GM12878 (cell line): ENCODE results near the gene PATZ1. TPM values are rescaled to one million over a fixed set of nuclear protein-coding genes. Genes with fewer than 3 reads are reported as not detected.

Experiments used
- ATAC-seq: fragments of 200-7000 bp; cut with Tn5 transposase; 3 replicates; pipeline ENCODE4 v1.9.1; 2020; ENCODE audit warnings: mild to moderate bottlenecking, moderate library complexity
- BruUV-seq: library from RNA; stranded (reverse); fragments of 400-500 nt; replicated peaks from 2 replicates; lab custom pipeline; 2021; lab: Mats Ljungman, UMichigan
- CTCF ChIA-PET: fragments of 300-600 bp; sonication (Branson Sonifier 250); formaldehyde crosslinking; extraction: SDS; loops from one replicate; lab custom pipeline; 2021; ENCODE audit warnings: inconsistent platforms; lab: Yijun Ruan, JAX
- POLR2A ChIA-PET: fragments of 350-600 bp; formaldehyde crosslinking; extraction: SDS; loops from one replicate; lab custom pipeline; 2021; ENCODE audit warnings: inconsistent platforms; lab: Charles Lee
- RAD21 ChIA-PET: fragments of 300-600 bp; sonication (Branson Sonifier 250); formaldehyde crosslinking; loops from one replicate; lab custom pipeline; 2023; ENCODE audit warnings: antibody characterized with exemption; ENCODE audit not compliant: unreplicated experiment; lab: Charles Lee
- SMC1A ChIA-PET: fragments of 300-600 bp; sonication (Branson Sonifier 250); formaldehyde crosslinking; loops from one replicate; lab custom pipeline; 2023; ENCODE audit not compliant: unreplicated experiment, uncharacterized antibody; lab: Charles Lee
- DNase-seq: peaks from one replicate; pipeline ENCODE4 v3.0.0-alpha.2; 2011; ENCODE audit warnings: low read depth, low spot score
- FAIRE-seq: peaks from 3 replicates; lab custom pipeline; 2011; peaks lifted over from hg19 to GRCh38; lab: Jason Lieb, UNC
- H2AFZ ChIP-seq: 2 replicates; pipeline ENCODE4 v1.6.0; 2011; ENCODE audit warnings: low read depth, low read length, control low read depth; ENCODE audit not compliant: control insufficient read depth
- H3K27ac ChIP-seq: 2 replicates; pipeline ENCODE4 v1.5.1; 2011; ENCODE audit warnings: control low read depth; ENCODE audit not compliant: control insufficient read depth, insufficient read depth
- H3K27me3 ChIP-seq, 2 experiments: replicated peaks in 1 of 2; 2 replicates each; pipeline versions ENCODE4 v1.6.0 to v1.6.1; 2011; ENCODE audit warnings: low read length in 1 of 2; ENCODE audit not compliant: control insufficient read depth in 2 of 2, insufficient read depth in 2 of 2
- H3K36me3 ChIP-seq, 2 experiments: 2 replicates each; pipeline ENCODE4 v1.5.1; 2011; ENCODE audit warnings: low read length in 1 of 2; ENCODE audit not compliant: control insufficient read depth in 2 of 2, insufficient read depth in 2 of 2
- H3K4me1 ChIP-seq: 2 replicates; pipeline ENCODE4 v1.6.1; 2011; ENCODE audit warnings: mild to moderate bottlenecking, low read length, moderate library complexity, mixed read lengths; ENCODE audit not compliant: control insufficient read depth, insufficient read depth
- H3K4me2 ChIP-seq: 2 replicates; pipeline ENCODE4 v1.6.0; 2011; ENCODE audit warnings: control low read depth; ENCODE audit not compliant: control insufficient read depth, insufficient read depth
- H3K4me3 ChIP-seq: fragments of 200-600 bp; sonication (generic); 2 replicates; pipeline ENCODE4 v1.5.1; 2016
- H3K79me2 ChIP-seq: 2 replicates; pipeline ENCODE4 v1.6.0; 2011; ENCODE audit warnings: low read length; ENCODE audit not compliant: control insufficient read depth, insufficient read depth
- H3K9ac ChIP-seq: 2 replicates; pipeline ENCODE4 v1.8.0; 2011; ENCODE audit warnings: low read length, control low read depth, mixed read lengths; ENCODE audit not compliant: control insufficient read depth, insufficient read depth
- H3K9me3 ChIP-seq: replicated peaks from 3 replicates; pipeline ENCODE4 v1.5.1; 2011; ENCODE audit warnings: mild to moderate bottlenecking, low read length; ENCODE audit not compliant: control insufficient read depth, insufficient read depth
- H4K20me1 ChIP-seq: 2 replicates; pipeline ENCODE4 v1.6.0; 2011; ENCODE audit not compliant: control insufficient read depth, insufficient read depth
- HDAC6 ChIP-seq: fragments of 200-600 bp; sonication (generic); IDR thresholded peaks from one replicate; pipeline ENCODE4 v1.8.0; 2017; ENCODE audit warnings: antibody characterized with exemption; ENCODE audit not compliant: unreplicated experiment
- NR2C1 ChIP-seq: fragments of 450-650 bp; IDR thresholded peaks from 2 replicates; pipeline ENCODE4 v1.6.1; 2017; ENCODE audit warnings: antibody characterized with exemption, mild to moderate bottlenecking, moderate library complexity
- SPI1 ChIP-seq: IDR thresholded peaks from 2 replicates; pipeline ENCODE4 v1.6.1; 2011; ENCODE audit warnings: low read depth, mild to moderate bottlenecking, low read length, moderate library complexity, borderline replicate concordance; ENCODE audit not compliant: insufficient read depth
- SUZ12 ChIP-seq: fragments of 200-600 bp; sonication (generic); IDR thresholded peaks from one replicate; pipeline ENCODE4 v1.6.1; 2018; ENCODE audit warnings: antibody characterized with exemption, mild to moderate bottlenecking; ENCODE audit not compliant: unreplicated experiment
- WGBS: methylation state at CpG from one replicate; pipeline ENCODE4 v1.1.6; 2016; ENCODE audit warnings: low lambda C conversion rate; ENCODE audit not compliant: insufficient replicate concordance, insufficient coverage; ENCODE audit errors: missing lambda C conversion rate; 5-methylcytosine and 5-hydroxymethylcytosine counted together
- in situ Hi-C: fragments of 300-500 bp; cut with MboI; formaldehyde crosslinking; loops from 9 replicates; pipeline ENCODE4 v1.14.3; 2018; ENCODE audit warnings: mixed read lengths
- intact Hi-C: fragments of 100-400 bp; cut with micrococcal nuclease; formaldehyde crosslinking; loops from one replicate; pipeline ENCODE4 v1.14.2; 2022; ENCODE audit not compliant: unreplicated experiment
- polyA plus RNA-seq, 11 experiments: library from polyadenylated mRNA; depleted of rRNA in 4 of 11; unstranded in 6 of 11; stranded (reverse) in 5 of 11; fragments of >200 nt; fragmentation: Nextera tagmentation in 4 of 11; fragmentation: Illumina TruSeq in 1 of 11; extraction: Ambion mirVana in 4 of 11; extraction: Trizol in 1 of 11; gene quantifications; 1 replicate in 1 of 11; 2 replicates in 10 of 11; pipeline versions ENCODE4 v1.2.1 to v1.2.3, GENCODE V29; 2011 to 2016; ENCODE audit warnings: inconsistent platforms in 2 of 11, missing spikeins in 2 of 11, low read depth in 1 of 11
- total RNA-seq, 4 experiments: library from RNA; depleted of rRNA in 3 of 4; stranded (reverse); fragments of >200 nt in 3 of 4; fragmentation: Illumina TruSeq in 1 of 4; extraction: Trizol in 1 of 4; gene quantifications; 2 replicates each; pipeline versions ENCODE4 v1.2.1 to v1.2.3, GENCODE V29; 2013 to 2021
- TF ChIP-seq, protein P1 (sequence below): IDR thresholded peaks from 2 replicates; pipeline ENCODE4 v1.6.1; 2012; ENCODE audit warnings: mild to moderate bottlenecking, low read depth, low read length

Gene PATZ1
- total and polyA plus RNA-seq, 10 of the 15 experiments (the other 5 are each of a cell fraction or from before 2014, with no cell fraction given) = 3.6 to 32.7 (median 13.9) TPM

- no peak overlapping the region for H3K9ac ChIP-seq
- TF ChIP-seq NR2C1 (no peak), SUZ12 (no peak), SPI1 (no peak), HDAC6 (no peak)
- TF ChIP-seq, protein P1, sequence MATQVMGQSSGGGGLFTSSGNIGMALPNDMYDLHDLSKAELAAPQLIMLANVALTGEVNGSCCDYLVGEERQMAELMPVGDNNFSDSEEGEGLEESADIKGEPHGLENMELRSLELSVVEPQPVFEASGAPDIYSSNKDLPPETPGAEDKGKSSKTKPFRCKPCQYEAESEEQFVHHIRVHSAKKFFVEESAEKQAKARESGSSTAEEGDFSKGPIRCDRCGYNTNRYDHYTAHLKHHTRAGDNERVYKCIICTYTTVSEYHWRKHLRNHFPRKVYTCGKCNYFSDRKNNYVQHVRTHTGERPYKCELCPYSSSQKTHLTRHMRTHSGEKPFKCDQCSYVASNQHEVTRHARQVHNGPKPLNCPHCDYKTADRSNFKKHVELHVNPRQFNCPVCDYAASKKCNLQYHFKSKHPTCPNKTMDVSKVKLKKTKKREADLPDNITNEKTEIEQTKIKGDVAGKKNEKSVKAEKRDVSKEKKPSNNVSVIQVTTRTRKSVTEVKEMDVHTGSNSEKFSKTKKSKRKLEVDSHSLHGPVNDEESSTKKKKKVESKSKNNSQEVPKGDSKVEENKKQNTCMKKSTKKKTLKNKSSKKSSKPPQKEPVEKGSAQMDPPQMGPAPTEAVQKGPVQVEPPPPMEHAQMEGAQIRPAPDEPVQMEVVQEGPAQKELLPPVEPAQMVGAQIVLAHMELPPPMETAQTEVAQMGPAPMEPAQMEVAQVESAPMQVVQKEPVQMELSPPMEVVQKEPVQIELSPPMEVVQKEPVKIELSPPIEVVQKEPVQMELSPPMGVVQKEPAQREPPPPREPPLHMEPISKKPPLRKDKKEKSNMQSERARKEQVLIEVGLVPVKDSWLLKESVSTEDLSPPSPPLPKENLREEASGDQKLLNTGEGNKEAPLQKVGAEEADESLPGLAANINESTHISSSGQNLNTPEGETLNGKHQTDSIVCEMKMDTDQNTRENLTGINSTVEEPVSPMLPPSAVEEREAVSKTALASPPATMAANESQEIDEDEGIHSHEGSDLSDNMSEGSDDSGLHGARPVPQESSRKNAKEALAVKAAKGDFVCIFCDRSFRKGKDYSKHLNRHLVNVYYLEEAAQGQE = no peak
- H3K79me2 ChIP-seq = no peaks in the 10 kb centered on the region
- RAD21 ChIA-PET = interaction anchor here (0.7 kb wide), 1 partner anchor 12 kb away, joined by 4 read pairs; no protein-coding TSS in a partner anchor
- no peak overlapping the region for H3K27ac ChIP-seq
- ATAC-seq (no peak), FAIRE-seq (no peak), DNase-seq (no peak)
- no peaks in the 10 kb centered on the region for H3K4me1 ChIP-seq
- no peak overlapping the region for H2AFZ ChIP-seq
- intact Hi-C loops = no loop called here
- in situ Hi-C loops = no loop called here
- BruUV-seq = no TSS peak
- POLR2A ChIA-PET = interaction anchor here (0.9 kb wide), 1 partner anchor 11 kb away, joined by 3 read pairs; no protein-coding TSS in a partner anchor
- CTCF ChIA-PET = no interaction called here
- H3K4me3 ChIP-seq = no peak overlapping the region
- H4K20me1 ChIP-seq = no peaks in the 10 kb centered on the region
- H3K36me3 ChIP-seq = peaks cover 13 to 14% of the 10 kb centered on the region in 2 experiments; a peak in 3 of 4 replicates
- 93% methylated on average over 6 of the region's 6 CpGs for WGBS
- SMC1A ChIA-PET = no interaction called here
- H3K27me3 ChIP-seq = no peaks in the 10 kb centered on the region
- no peak overlapping the region for H3K4me2 ChIP-seq
- no peaks in the 10 kb centered on the region for H3K9me3 ChIP-seq
Measured at GRCh38 chr22:31278626-31279326, 67.4 kb downstream of the PATZ1 start.
